ENCODE results near the gene DGKH.

The DGKH gene

GRCh38 chr13:42255886-42256285, 207.4 kb downstream of the DGKH start:
- no peak for DNase-seq
- H3K27ac ChIP-seq: no peak overlapping the region
- H3K9me3 ChIP-seq: no peaks in the 10 kb centered on the region
- H3K27me3 ChIP-seq: no peaks in the 10 kb centered on the region
- no peaks in the 10 kb centered on the region for H3K36me3 ChIP-seq
- H3K4me3 ChIP-seq: no peak overlapping the region
- no peak for TF ChIP-seq CTCF (IDR thresholded peaks at IDR 0.05)
- intact Hi-C loops (cut with DNase I; ENCODE audit: low total_unique reads): no loop called here
- no peaks in the 10 kb centered on the region for H3K4me1 ChIP-seq

- no peak for TF ChIP-seq CTCF (IDR thresholded peaks at IDR 0.05)
- H3K36me3 ChIP-seq: no peaks in the 10 kb centered on the region
- DNase-seq: no peak
Measured at GRCh38 chr13:42258747-42259146, 210.3 kb downstream of the DGKH start.

GRCh38 chr13:42259515-42259914, 211.1 kb downstream of the DGKH start:
- DNase-seq: no peak
- Histone ChIP-seq H3K4me3 (no peak overlapping the region), H3K36me3 (no peaks in the 10 kb centered on the region), H3K4me1 (no peaks in the 10 kb centered on the region), H3K27me3 (no peaks in the 10 kb centered on the region), H3K9me3 (no peaks in the 10 kb centered on the region), H3K27ac (no peak overlapping the region)
- no peak for TF ChIP-seq CTCF (IDR thresholded peaks at IDR 0.05)
- intact Hi-C loops (cut with DNase I; ENCODE audit: low total_unique reads): no loop called here

More at GRCh38 chr13:42258747-42259146, 210.3 kb downstream of the DGKH start:
- Histone ChIP-seq H3K4me1 (no peaks in the 10 kb centered on the region), H3K27ac (no peak overlapping the region), H3K9me3 (no peaks in the 10 kb centered on the region), H3K4me3 (no peak overlapping the region), H3K27me3 (no peaks in the 10 kb centered on the region)
- intact Hi-C loops (cut with DNase I; ENCODE audit: low total_unique reads): no loop called here

GRCh38 chr13:42260903-42261654, 212.6 kb downstream of the DGKH start:
- Histone ChIP-seq H3K36me3 (no peaks in the 10 kb centered on the region), H3K4me1 (no peaks in the 10 kb centered on the region)
- no peak for DNase-seq

GRCh38 chr13:42266473-42266872, 218.0 kb downstream of the DGKH start:
- TF ChIP-seq CTCF (IDR thresholded peaks at IDR 0.05): no peak
- H3K27me3 ChIP-seq: no peaks in the 10 kb centered on the region
- H3K4me1 ChIP-seq: peaks cover 0 to 6% (median 3%) of the 10 kb centered on the region in 4 donors
- H3K4me3 ChIP-seq: no peak overlapping the region
- DNase-seq: no peak
- no peaks in the 10 kb centered on the region for H3K36me3 ChIP-seq
- H3K27ac ChIP-seq: no peak overlapping the region
- intact Hi-C loops (cut with DNase I; ENCODE audit: low total_unique reads): no loop called here
- no peaks in the 10 kb centered on the region for H3K9me3 ChIP-seq

More at GRCh38 chr13:42260903-42261654, 212.6 kb downstream of the DGKH start:
- H3K4me3 ChIP-seq: no peak overlapping the region
- no peak for TF ChIP-seq CTCF (IDR thresholded peaks at IDR 0.05)
- H3K9me3 ChIP-seq: no peaks in the 10 kb centered on the region
- no peak overlapping the region for H3K27ac ChIP-seq
- no peaks in the 10 kb centered on the region for H3K27me3 ChIP-seq
- intact Hi-C loops (cut with DNase I; ENCODE audit: low total_unique reads): no loop called here

Data from tibial artery (tissue), 4 donors.